Stimulated activated CD8-positive, alpha-beta memory T cell treated with anti-CD3 and anti-CD28 coated beads, Interleukin-7, amount 100 ng/mL, for 24 hours (primary cell): ENCODE results near the gene RAPGEF5.
"Not testable (repeated sequence)": the region's sequence is repeated elsewhere in the genome, so short reads cannot be mapped to it uniquely, and the experiment has no call there.

ENCODE experiments used
- DNase-seq: peaks from one replicate; pipeline ENCODE4 v3.0.0-alpha.2; 2020; ENCODE audit warnings: low read depth

The RAPGEF5 gene

DNA sequence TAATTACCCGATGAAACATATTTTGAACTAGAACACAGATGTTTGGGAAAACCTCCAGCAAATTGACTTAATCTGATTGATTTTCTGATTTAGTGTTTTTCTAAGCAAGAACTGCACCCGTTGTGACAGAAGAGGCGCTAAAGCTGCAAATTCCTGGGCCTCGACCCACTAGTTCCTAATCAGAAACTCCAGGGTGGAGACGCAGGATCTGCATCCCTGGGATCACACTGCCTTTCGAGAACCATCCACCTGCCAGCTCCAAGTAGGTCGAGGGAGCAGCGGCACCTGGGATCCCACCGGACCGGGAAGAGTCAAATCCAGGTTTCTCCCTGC lies 274.4 kb downstream of the RAPGEF5 start:
- DNase-seq: no peak

DNA sequence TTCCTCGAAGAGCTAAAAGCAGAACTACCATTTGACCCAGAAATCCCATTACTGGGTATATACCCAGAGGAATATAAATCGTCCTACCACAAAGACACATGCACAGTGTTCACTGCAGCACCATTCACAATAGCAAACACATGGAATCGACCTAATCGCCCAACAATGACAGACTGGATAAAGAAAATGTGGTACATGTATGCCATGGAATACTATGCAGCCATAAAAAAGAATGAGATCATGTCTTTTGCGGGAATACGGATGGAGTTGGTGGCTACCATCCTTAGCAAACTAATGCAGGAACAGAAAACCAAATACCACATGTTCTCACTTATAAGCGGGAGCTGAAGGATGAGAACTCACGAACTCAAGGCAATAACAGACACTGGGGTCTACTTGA lies 276.7 kb downstream of the RAPGEF5 start:
- DNase-seq: not testable (repeated sequence)

DNA sequence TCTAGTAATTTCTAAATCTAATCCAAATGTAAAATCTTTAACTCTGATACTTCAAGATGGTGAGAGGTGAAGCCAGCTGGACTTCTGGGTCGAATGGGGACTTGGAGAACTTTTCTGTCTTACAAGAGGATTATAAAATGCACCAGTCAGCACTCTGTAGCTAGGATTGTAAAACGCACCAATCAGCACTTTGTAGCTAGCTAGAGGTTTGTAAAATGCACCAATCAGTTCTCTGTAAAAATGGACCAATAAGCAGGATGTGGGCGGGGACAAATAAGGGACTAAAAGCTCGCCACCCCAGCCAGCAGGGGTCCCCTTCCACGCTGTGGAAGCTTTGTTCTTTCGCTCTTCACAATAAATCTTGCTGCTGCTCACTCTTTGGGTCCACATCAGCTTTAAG lies 278.1 kb downstream of the RAPGEF5 start:
- DNase-seq: not testable (repeated sequence)

DNA sequence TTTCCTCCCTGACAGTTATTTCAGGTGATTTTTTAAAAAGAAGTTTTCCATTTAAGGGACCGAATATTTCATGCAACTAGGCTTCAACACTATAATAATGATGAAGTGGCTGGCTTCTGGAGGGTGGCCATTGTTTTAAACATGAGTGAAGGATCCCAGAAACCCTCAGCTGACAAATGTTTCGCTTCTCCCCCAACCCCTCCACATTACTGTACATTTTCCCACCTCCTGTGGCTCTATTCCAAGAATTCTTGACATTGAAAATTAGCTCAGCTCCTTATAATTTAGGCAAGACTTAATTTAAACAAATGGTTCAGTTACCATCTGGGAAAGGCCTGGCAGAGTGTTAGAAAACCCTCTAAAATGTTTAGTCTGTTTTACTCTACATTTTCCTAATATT lies 281.4 kb downstream of the RAPGEF5 start:
- no peak for DNase-seq

DNA sequence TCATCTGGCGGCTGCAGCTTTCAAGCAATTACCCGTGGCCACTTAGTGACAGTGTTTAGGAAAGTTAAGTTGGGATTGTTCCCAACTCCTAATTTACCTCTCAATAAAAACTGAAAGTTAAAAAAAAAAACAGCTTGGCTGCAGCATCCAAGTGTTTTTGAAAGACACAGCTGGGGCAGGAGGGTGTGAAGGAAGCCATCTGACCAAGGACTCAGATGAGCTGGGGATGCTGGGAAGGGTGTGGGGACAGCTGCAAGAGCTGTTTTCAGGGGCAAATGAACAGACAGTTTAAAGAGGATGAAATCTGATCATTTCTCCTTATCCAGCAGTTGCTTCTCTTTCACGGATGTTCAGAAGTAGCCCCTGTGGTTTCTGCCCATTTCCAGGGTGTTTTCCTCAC lies 282.1 kb downstream of the RAPGEF5 start:
- DNase-seq: no peak
